ENCODE results near the gene HDAC7. TPM values are rescaled to one million over a fixed set of nuclear protein-coding genes. Genes with fewer than 3 reads are reported as not detected.

HDAC7 gene
- total and polyA plus RNA-seq, 4 donors: 3.5 to 14.7 (median 7.2) TPM

DNA sequence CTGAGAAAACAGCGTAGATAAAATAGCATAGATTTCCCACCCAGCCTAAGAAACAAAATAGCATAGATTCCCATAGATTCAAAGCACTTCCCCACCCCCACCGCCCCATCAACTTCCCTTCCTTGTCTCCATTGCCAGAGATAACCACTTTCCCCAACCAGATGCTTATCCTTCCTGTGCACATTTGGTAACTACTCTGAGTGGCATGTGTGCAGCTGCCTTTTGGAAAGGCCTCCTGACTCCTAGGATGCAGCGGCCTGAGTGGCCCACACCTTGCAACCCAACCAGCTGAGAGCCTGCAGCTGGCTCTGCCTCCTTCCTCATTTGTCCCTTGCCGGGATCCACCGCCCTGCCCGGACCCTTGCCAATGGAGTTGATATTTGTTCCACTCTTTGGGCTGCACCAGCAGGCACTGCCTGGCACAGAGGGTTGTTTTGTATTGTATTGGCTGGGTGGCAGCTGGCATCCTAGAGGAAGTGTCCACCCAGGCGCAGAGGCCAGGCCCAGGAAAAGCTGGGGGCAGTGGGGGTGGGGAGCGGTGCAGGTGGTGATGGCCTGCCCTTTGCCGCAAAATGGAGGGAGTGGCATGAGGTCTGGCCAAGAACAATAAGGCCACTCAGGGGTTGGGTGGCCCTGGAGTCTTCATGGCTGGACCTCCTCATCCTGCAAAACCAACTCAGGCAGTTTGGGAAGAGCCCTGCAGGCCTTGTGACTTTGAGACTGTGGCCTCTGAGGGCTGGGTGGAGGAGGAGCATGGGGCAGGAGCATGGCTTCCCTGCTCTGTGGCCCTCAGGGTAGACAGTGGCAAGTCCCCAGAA, 41.8 kb downstream of the HDAC7 start:
- Histone ChIP-seq H3K9me3 (ENCODE audit: control insufficient read depth in 4 of 4, low read length in 3 of 4) (no peaks in the 10 kb centered on the region), H3K27ac (ENCODE audit: low read depth in 1 of 2, low read length in 2 of 2) (no peak overlapping the region), H3K4me3 (ENCODE audit: low read depth in 1 of 3, low read length in 3 of 3) (no peak overlapping the region), H3K9ac (ENCODE audit: low read depth in 1 of 2, low read length in 2 of 2) (no peak overlapping the region), H3K4me1 (ENCODE audit: control insufficient read depth in 4 of 4, insufficient read depth in 4 of 4, low read length in 3 of 4) (peaks cover 5 to 15% (median 8%) of the 10 kb centered on the region in 4 donors), H3K36me3 (ENCODE audit: control insufficient read depth in 4 of 4, insufficient read depth in 3 of 4, low read depth in 1 of 4, low read length in 3 of 4) (peaks cover 0 to 5% (median 0%) of the 10 kb centered on the region in 4 donors), H3K27me3 (ENCODE audit: control insufficient read depth in 4 of 4, insufficient read depth in 4 of 4, low read length in 3 of 4) (no peaks in the 10 kb centered on the region)
- 75% methylated on average over 9 of the region's 9 CpGs for WGBS
- DNase-seq (ENCODE audit: low spot score): no peak
- TF ChIP-seq, protein P1, sequence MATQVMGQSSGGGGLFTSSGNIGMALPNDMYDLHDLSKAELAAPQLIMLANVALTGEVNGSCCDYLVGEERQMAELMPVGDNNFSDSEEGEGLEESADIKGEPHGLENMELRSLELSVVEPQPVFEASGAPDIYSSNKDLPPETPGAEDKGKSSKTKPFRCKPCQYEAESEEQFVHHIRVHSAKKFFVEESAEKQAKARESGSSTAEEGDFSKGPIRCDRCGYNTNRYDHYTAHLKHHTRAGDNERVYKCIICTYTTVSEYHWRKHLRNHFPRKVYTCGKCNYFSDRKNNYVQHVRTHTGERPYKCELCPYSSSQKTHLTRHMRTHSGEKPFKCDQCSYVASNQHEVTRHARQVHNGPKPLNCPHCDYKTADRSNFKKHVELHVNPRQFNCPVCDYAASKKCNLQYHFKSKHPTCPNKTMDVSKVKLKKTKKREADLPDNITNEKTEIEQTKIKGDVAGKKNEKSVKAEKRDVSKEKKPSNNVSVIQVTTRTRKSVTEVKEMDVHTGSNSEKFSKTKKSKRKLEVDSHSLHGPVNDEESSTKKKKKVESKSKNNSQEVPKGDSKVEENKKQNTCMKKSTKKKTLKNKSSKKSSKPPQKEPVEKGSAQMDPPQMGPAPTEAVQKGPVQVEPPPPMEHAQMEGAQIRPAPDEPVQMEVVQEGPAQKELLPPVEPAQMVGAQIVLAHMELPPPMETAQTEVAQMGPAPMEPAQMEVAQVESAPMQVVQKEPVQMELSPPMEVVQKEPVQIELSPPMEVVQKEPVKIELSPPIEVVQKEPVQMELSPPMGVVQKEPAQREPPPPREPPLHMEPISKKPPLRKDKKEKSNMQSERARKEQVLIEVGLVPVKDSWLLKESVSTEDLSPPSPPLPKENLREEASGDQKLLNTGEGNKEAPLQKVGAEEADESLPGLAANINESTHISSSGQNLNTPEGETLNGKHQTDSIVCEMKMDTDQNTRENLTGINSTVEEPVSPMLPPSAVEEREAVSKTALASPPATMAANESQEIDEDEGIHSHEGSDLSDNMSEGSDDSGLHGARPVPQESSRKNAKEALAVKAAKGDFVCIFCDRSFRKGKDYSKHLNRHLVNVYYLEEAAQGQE (IDR thresholded peaks at IDR 0.05): no peak
- TF ChIP-seq, protein P2, sequence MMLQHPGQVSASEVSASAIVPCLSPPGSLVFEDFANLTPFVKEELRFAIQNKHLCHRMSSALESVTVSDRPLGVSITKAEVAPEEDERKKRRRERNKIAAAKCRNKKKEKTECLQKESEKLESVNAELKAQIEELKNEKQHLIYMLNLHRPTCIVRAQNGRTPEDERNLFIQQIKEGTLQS (IDR thresholded peaks at IDR 0.05): no peak
- TF ChIP-seq HNF4A (conservative IDR thresholded peaks at IDR 0.05) (no peak), FOXA2 (IDR thresholded peaks at IDR 0.05) (no peak), SP1 (IDR thresholded peaks at IDR 0.05) (no peak), HNF4G (IDR thresholded peaks at IDR 0.05) (no peak), FOXA1 (IDR thresholded peaks at IDR 0.05) (no peak), RXRA (IDR thresholded peaks at IDR 0.05) (no peak), YY1 (IDR thresholded peaks at IDR 0.05) (no peak), EGR1 (IDR thresholded peaks at IDR 0.05; ENCODE audit: low read depth in 2 of 2) (no peak), JUND (IDR thresholded peaks at IDR 0.05) (no peak), GABPA (IDR thresholded peaks at IDR 0.05 in 1 of 2, conservative IDR thresholded peaks at IDR 0.05 in 1 of 2) (no peak)
- TF ChIP-seq, protein P3, sequence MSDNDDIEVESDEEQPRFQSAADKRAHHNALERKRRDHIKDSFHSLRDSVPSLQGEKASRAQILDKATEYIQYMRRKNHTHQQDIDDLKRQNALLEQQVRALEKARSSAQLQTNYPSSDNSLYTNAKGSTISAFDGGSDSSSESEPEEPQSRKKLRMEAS (IDR thresholded peaks at IDR 0.05): no peak
- TF ChIP-seq, protein P4, sequence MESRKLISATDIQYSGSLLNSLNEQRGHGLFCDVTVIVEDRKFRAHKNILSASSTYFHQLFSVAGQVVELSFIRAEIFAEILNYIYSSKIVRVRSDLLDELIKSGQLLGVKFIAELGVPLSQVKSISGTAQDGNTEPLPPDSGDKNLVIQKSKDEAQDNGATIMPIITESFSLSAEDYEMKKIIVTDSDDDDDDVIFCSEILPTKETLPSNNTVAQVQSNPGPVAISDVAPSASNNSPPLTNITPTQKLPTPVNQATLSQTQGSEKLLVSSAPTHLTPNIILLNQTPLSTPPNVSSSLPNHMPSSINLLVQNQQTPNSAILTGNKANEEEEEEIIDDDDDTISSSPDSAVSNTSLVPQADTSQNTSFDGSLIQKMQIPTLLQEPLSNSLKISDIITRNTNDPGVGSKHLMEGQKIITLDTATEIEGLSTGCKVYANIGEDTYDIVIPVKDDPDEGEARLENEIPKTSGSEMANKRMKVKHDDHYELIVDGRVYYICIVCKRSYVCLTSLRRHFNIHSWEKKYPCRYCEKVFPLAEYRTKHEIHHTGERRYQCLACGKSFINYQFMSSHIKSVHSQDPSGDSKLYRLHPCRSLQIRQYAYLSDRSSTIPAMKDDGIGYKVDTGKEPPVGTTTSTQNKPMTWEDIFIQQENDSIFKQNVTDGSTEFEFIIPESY (IDR thresholded peaks at IDR 0.05): no peak

DNA sequence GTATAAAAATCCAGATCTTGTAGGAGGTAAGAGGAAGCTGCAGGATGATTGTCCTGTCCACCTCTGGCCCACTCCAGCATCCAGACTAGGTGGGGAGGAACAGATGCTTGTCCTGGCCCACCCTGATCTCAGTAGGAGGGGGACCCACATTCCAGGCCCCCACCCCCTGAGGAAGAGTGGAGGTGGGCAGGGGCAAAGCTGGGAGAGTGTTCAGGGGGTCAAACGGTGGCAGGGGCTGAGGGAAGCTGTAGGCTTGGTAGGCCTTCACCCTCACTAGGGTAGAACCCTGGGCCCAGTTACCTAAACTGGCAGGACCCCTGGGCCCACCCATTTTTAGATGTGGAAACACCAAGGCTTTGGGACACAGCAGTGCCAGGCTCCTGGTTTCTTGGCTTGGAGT, 42.6 kb downstream of the HDAC7 start:
- TF ChIP-seq GABPA (IDR thresholded peaks at IDR 0.05 in 1 of 2, conservative IDR thresholded peaks at IDR 0.05 in 1 of 2): no peak
- no peak for TF ChIP-seq RXRA (IDR thresholded peaks at IDR 0.05)
- no peak for TF ChIP-seq EGR1 (IDR thresholded peaks at IDR 0.05; ENCODE audit: low read depth in 2 of 2)
- TF ChIP-seq HNF4A (conservative IDR thresholded peaks at IDR 0.05): no peak
- no peak for TF ChIP-seq YY1 (IDR thresholded peaks at IDR 0.05)
- TF ChIP-seq, protein P2 (IDR thresholded peaks at IDR 0.05): no peak
- TF ChIP-seq, protein P4 (IDR thresholded peaks at IDR 0.05): no peak
- TF ChIP-seq JUND (IDR thresholded peaks at IDR 0.05): no peak
- TF ChIP-seq RAD21 (IDR thresholded peaks at IDR 0.05): no peak
- TF ChIP-seq, protein P3 (IDR thresholded peaks at IDR 0.05): no peak
- no peak for TF ChIP-seq FOXA2 (IDR thresholded peaks at IDR 0.05)
- Histone ChIP-seq H3K4me1 (ENCODE audit: control insufficient read depth in 4 of 4, insufficient read depth in 4 of 4, low read length in 3 of 4) (peaks cover 5 to 15% (median 8%) of the 10 kb centered on the region in 4 donors), H3K4me3 (ENCODE audit: low read depth in 1 of 3, low read length in 3 of 3) (no peak overlapping the region)

More for the DNA sequence above, 42.6 kb downstream of the HDAC7 start:
- no peak overlapping the region for H3K27ac ChIP-seq (ENCODE audit: low read depth in 1 of 2, low read length in 2 of 2)
- DNase-seq (ENCODE audit: low spot score): no peak
- H3K9me3 ChIP-seq (ENCODE audit: control insufficient read depth in 4 of 4, low read length in 3 of 4): no peaks in the 10 kb centered on the region
- no peak overlapping the region for H3K9ac ChIP-seq (ENCODE audit: low read depth in 1 of 2, low read length in 2 of 2)
- peaks cover 0 to 5% (median 0%) of the 10 kb centered on the region in 4 donors for H3K36me3 ChIP-seq (ENCODE audit: control insufficient read depth in 4 of 4, insufficient read depth in 3 of 4, low read depth in 1 of 4, low read length in 3 of 4)
- 64% methylated on average over 1 of the region's 1 CpG for WGBS
- H3K27me3 ChIP-seq (ENCODE audit: control insufficient read depth in 4 of 4, insufficient read depth in 4 of 4, low read length in 3 of 4): no peaks in the 10 kb centered on the region

All from liver (tissue), 9 donors.